VCaP (cell line): ENCODE data around the gene IP6K3.

ENCODE experiments used
- H3K27ac ChIP-seq: fragments of 450-650 bp; 2 replicates; pipeline ENCODE4 v1.5.1; 2017
- CTCF ChIP-seq: fragments of 450-650 bp; conservative IDR thresholded peaks from 2 replicates; pipeline ENCODE4 v1.5.1; 2017; ENCODE audit warnings: mild to moderate bottlenecking, moderate library complexity

The IP6K3 gene

GRCh38 chr6:33751771-33752645 lies 5.3 kb upstream of the IP6K3 start:
- H3K27ac ChIP-seq: peak overlapping the region; percentile 21; the same call in 1 of the 2 replicates

DNA sequence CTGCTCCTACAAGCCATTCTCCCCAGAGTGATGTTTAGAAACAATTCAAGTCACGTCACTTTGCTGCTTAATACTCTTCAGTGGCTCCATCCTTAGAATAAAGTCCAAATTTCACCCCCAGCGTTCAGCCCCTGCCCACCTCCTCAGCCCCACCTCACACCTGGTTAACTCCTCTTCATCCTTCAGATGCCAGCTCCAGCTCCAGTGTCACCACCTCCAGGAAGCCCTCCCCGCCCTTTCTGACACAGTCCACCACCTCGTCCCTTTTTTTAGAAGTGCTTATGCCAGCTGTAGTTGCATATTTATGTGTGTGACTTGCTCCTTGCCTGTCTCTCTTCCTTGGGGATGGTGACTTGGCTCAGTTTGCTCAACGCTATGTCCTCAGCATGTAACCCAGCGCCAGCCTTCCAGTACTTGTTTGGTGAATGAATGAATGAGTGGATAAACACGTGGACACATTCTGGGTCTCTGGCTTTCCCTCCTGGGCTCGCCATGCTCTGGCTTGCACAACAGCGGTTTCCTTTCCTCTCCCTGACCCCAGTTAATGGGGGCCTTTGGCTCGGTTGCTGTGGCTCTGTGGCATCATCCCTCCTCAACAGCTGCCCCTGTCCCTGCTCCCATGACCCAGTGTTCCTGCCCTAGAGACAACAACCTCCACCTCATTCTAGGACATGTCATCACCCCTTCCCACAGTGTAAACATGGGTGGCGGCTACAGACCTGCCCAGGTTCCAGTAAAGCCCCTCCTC lies 3.7 kb upstream of the IP6K3 start:
- no peak overlapping the region for H3K27ac ChIP-seq
- TF ChIP-seq CTCF: no peak

More at GRCh38 chr6:33751771-33752645, 5.3 kb upstream of the IP6K3 start:
- no peak for TF ChIP-seq CTCF

DNA sequence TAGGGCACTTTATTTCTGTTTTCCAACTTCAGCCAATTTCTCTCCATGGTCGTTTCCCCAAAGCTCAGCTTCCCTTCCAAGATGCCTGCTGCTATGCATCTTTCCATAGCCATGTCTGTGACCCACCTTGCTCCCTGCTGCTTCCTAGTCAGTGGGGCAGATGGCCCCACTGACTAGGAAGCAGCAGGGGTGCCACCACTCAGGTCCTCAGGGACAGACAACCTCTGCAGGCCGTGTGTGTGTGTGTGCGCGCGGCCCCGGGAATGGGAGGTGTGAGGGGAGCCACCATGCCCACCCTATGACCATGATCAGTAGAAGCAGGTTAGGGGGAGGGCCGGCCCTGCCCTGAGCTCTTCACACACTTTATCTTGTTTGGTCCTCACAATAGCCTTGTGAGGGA lies 2.7 kb upstream of the IP6K3 start:
- no peak for TF ChIP-seq CTCF
- H3K27ac ChIP-seq: no peak overlapping the region

DNA sequence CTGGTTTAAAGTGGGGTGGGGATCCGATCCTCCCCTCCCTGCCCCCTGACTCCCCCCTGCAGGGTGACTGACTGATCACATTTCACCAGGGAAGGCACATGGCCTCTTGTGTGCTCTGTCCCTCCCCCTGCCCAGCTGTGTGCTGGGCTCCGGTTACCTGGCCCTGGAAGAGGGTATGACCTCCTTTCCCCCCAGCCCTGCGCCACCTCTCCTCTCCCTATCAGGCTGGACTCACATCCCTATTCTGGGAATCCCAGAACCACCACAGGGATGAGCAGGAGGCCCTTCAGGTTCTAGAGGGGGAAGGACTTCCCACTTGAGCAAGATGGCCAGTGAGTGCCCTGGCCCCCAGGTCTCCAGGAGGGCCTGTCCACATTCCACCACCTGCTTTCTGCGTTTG lies 2.1 kb upstream of the IP6K3 start:
- no peak for TF ChIP-seq CTCF
- no peak overlapping the region for H3K27ac ChIP-seq

- no peak overlapping the region; the same call in 1 of the 2 replicates for H3K27ac ChIP-seq
- no peak for TF ChIP-seq CTCF
These were observed 1.1 kb upstream of the IP6K3 start for GRCh38 chr6:33747823-33748222.

DNA sequence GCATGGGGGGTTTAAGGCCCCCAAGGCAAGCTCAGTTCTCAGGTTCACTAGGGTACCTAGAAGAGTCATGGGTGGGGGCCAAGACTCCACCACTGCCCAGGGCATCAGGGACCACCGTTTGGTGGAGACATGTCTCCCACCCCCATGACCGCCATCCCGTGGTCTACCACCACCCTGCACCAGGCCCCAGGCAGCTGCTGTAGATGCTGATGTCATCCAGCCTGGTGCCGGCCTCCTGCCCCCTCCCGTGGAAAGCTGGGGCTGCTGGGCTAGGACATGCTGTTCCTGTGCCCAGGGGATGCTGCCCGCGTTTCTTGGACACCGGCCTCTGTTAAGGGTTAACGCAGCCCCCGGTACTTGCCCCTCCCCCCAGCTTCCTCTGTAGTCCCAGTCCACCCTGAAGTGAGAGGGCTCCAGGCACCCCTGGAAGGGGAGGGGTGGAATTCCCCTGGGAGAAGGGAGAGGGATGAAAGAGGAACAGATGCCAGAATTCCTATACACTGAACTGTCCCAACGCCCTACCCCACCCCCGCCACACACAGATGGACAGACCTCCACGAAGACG lies 587 bp downstream of the IP6K3 start:
- TF ChIP-seq CTCF: no peak
- peak overlapping the region; percentile 99 for H3K27ac ChIP-seq

DNA sequence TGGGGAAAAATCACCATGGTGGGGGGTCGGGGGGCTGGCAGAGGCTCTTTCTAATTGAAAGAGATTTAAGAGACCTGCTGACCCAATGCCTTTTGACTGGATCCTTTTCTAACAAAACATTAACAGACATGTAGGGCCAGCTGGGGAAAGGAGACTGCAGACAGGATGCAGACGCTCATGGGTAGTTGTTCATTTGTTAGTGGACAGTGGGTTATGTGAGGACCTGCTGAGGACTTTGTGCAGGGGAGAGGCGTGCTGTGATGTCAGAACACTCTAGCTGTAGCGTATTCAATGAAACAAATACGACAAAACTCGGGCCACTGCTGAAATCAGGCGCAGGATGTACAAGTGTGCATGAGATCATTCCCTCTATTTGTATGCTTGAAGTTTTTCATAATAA lies 1.2 kb downstream of the IP6K3 start:
- peak overlapping the region; percentile 99 for H3K27ac ChIP-seq
- no peak for TF ChIP-seq CTCF
